Right cardiac atrium (tissue), 5 donors: ENCODE results near the gene WDR53. TPM values are rescaled to one million over a fixed set of nuclear protein-coding genes. Genes with fewer than 3 reads are reported as not detected.
"Not testable (repeated sequence)": the region's sequence is repeated elsewhere in the genome, so short reads cannot be mapped to it uniquely, and the experiment has no call there.

ENCODE experiments used
- ATAC-seq, 2 donors: fragments of 200-7000 bp; cut with Tn5 transposase; one replicate each; pipeline versions ENCODE4 v1.8.0 to v1.9.1; 2020; ENCODE audit warnings: moderate library complexity in 2 of 2, mild to moderate bottlenecking in 1 of 2
- DNase-seq, 3 donors: peaks; one replicate each; pipeline ENCODE4 v3.0.0-alpha.2; 2020
- H3K27ac ChIP-seq: one replicate; pipeline ENCODE4 v1.5.1; 2013; ENCODE audit warnings: mild to moderate bottlenecking, low read length, control low read depth, moderate library complexity
- H3K27me3 ChIP-seq: one replicate; pipeline ENCODE4 v1.6.1; 2013; ENCODE audit not compliant: control insufficient read depth, insufficient read depth
- H3K4me1 ChIP-seq: one replicate; pipeline ENCODE4 v1.6.1; 2013; ENCODE audit warnings: low read length; ENCODE audit not compliant: control insufficient read depth, insufficient read depth
- H3K4me3 ChIP-seq: one replicate; pipeline ENCODE4 v1.5.1; 2013; ENCODE audit warnings: low read length, control low read depth
- H3K9me3 ChIP-seq: one replicate; pipeline ENCODE4 v1.6.1; 2013; ENCODE audit warnings: low read length; ENCODE audit not compliant: control insufficient read depth
- WGBS: extraction: QIAGEN DNeasy Blood & Tissue Kit; methylation state at CpG from one replicate; pipeline ENCODE4 v1.1.7; 2013; 5-methylcytosine and 5-hydroxymethylcytosine counted together
- intact Hi-C, 4 donors: fragments of 100-400 bp; cut with DNase I; formaldehyde crosslinking; loops; one replicate each; pipeline versions ENCODE4 v1.11.0 to v1.14.0; 2022 to 2023
- polyA plus RNA-seq: library from polyadenylated mRNA; stranded (reverse); fragments of 200-250 nt; gene quantifications from one replicate; pipeline ENCODE4 v1.2.3, GENCODE V29; 2013
- total RNA-seq, 4 donors: library from RNA; stranded (reverse); fragmentation: NEBNext Ultra II Directional; extraction: Animal tissue kit (Norgen Biotek cat#: 25700); gene quantifications; one replicate each; pipeline ENCODE4 v1.2.1, GENCODE V29; 2021
- donor health status: healthy with polysubstance abuse.
- donor health status: DM: no; HTN: yes; CAD: no.
- donor health status: DM: no; HTN: no; CAD: no.
- donor health status: DM: no; HTN: yes; CAD: no; lungs with severe emphysema.
- donor health status: DM: yes; HTN: yes; CAD: no.

WDR53 gene
- total and polyA plus RNA-seq, 5 donors = 8.3 to 10.3 (median 10.2) TPM

- ATAC-seq (no peak), DNase-seq (no peak)
- H3K27ac ChIP-seq = no peak overlapping the region
- H3K27me3 ChIP-seq = no peaks in the 10 kb centered on the region
- H3K4me3 ChIP-seq = no peak overlapping the region
- H3K4me1 ChIP-seq = no peaks in the 10 kb centered on the region
- intact Hi-C loops = no loop called here
- no peaks in the 10 kb centered on the region for H3K9me3 ChIP-seq
Observed at GRCh38 chr3:196558476-196558875, 9.9 kb downstream of the WDR53 start.

GRCh38 chr3:196557236-196557635 is 11.1 kb downstream of the WDR53 start:
- Histone ChIP-seq H3K4me3 (no peak overlapping the region), H3K27me3 (no peaks in the 10 kb centered on the region), H3K4me1 (no peaks in the 10 kb centered on the region), H3K27ac (no peak overlapping the region), H3K9me3 (no peaks in the 10 kb centered on the region)
- no peak for DNase-seq
- intact Hi-C loops = no loop called here
- 91% methylated on average over 5 of the region's 5 CpGs for WGBS
- ATAC-seq = no peak

GRCh38 chr3:196555295-196555694 is 13.1 kb downstream of the WDR53 start:
- ATAC-seq (no peak), DNase-seq (no peak)
- Histone ChIP-seq H3K4me3 (no peak overlapping the region), H3K9me3 (no peaks in the 10 kb centered on the region), H3K4me1 (no peaks in the 10 kb centered on the region), H3K27me3 (no peaks in the 10 kb centered on the region), H3K27ac (no peak overlapping the region)
- 77% methylated on average over 3 of the region's 3 CpGs for WGBS
- intact Hi-C loops = no loop called here

- 68% methylated on average over 3 of the region's 3 CpGs for WGBS
- Histone ChIP-seq H3K27me3 (no peaks in the 10 kb centered on the region), H3K4me1 (no peaks in the 10 kb centered on the region), H3K4me3 (no peak overlapping the region), H3K27ac (no peak overlapping the region), H3K9me3 (no peaks in the 10 kb centered on the region)
- DNase-seq (no peak), ATAC-seq (no peak)
- intact Hi-C loops = no loop called here
Observed at GRCh38 chr3:196554205-196554604, 14.1 kb downstream of the WDR53 start.

- H3K9me3 ChIP-seq = no peaks in the 10 kb centered on the region
- 96% methylated on average over 9 of the region's 9 CpGs for WGBS
- ATAC-seq = no peak
- no peaks in the 10 kb centered on the region for H3K27me3 ChIP-seq
- H3K4me3 ChIP-seq = no peak overlapping the region
- no peak for DNase-seq
- intact Hi-C loops = no loop called here
- no peak overlapping the region for H3K27ac ChIP-seq
- no peaks in the 10 kb centered on the region for H3K4me1 ChIP-seq
Observed at GRCh38 chr3:196553551-196553950, 14.8 kb downstream of the WDR53 start.

GRCh38 chr3:196552253-196552652 is 16.1 kb downstream of the WDR53 start:
- Histone ChIP-seq H3K27ac (no peak overlapping the region), H3K27me3 (no peaks in the 10 kb centered on the region), H3K9me3 (no peaks in the 10 kb centered on the region), H3K4me1 (no peaks in the 10 kb centered on the region), H3K4me3 (no peak overlapping the region)
- 98% methylated on average over 5 of the region's 5 CpGs for WGBS
- intact Hi-C loops = no loop called here
- ATAC-seq = no peak
- no peak for DNase-seq

- H3K27ac ChIP-seq, H3K4me3 ChIP-seq, ATAC-seq, DNase-seq, H3K27me3 ChIP-seq, intact Hi-C loops, H3K9me3 ChIP-seq, H3K4me1 ChIP-seq: not testable (repeated sequence)
- WGBS = 86% methylated on average over 3 of the region's 3 CpGs
Observed at GRCh38 chr3:196550172-196550571, 18.2 kb downstream of the WDR53 start.

- H3K27me3 ChIP-seq, DNase-seq, H3K4me3 ChIP-seq, ATAC-seq, H3K4me1 ChIP-seq, intact Hi-C loops, H3K27ac ChIP-seq, H3K9me3 ChIP-seq: not testable (repeated sequence)
- WGBS = 96% methylated on average over 1 of the region's 1 CpG
Observed at GRCh38 chr3:196549312-196549711, 19.0 kb downstream of the WDR53 start.

GRCh38 chr3:196547067-196547466 is 21.3 kb downstream of the WDR53 start:
- H3K27ac ChIP-seq = no peak overlapping the region
- H3K9me3 ChIP-seq = no peaks in the 10 kb centered on the region
- no peak for ATAC-seq
- intact Hi-C loops = no loop called here
- H3K27me3 ChIP-seq = no peaks in the 10 kb centered on the region
- H3K4me1 ChIP-seq = no peaks in the 10 kb centered on the region
- 90% methylated on average over 2 of the region's 2 CpGs for WGBS
- no peak for DNase-seq
- no peak overlapping the region for H3K4me3 ChIP-seq

GRCh38 chr3:196546537-196546936 is 21.8 kb downstream of the WDR53 start:
- ATAC-seq = no peak
- H3K4me1 ChIP-seq = no peaks in the 10 kb centered on the region
- H3K9me3 ChIP-seq = no peaks in the 10 kb centered on the region
- no peak for DNase-seq
- H3K4me3 ChIP-seq = no peak overlapping the region
- 87% methylated on average over 5 of the region's 5 CpGs for WGBS
- H3K27ac ChIP-seq = no peak overlapping the region
- intact Hi-C loops = no loop called here
- H3K27me3 ChIP-seq = no peaks in the 10 kb centered on the region

GRCh38 chr3:196544491-196544992 is 23.8 kb downstream of the WDR53 start:
- intact Hi-C loops = no loop called here
- no peaks in the 10 kb centered on the region for H3K9me3 ChIP-seq
- H3K4me3 ChIP-seq = no peak overlapping the region
- DNase-seq (no peak), ATAC-seq (no peak)
- H3K27me3 ChIP-seq = no peaks in the 10 kb centered on the region
- WGBS = 96% methylated on average over 2 of the region's 2 CpGs
- no peak overlapping the region for H3K27ac ChIP-seq
- H3K4me1 ChIP-seq = no peaks in the 10 kb centered on the region

- intact Hi-C loops = no loop called here
- WGBS = 89% methylated on average over 6 of the region's 6 CpGs
Observed at GRCh38 chr3:196541684-196542445, 26.5 kb downstream of the WDR53 start.

More at GRCh38 chr3:196541684-196542445, 26.5 kb downstream of the WDR53 start:
- DNase-seq (no peak), ATAC-seq (no peak)
- H3K4me1 ChIP-seq = no peaks in the 10 kb centered on the region
- H3K9me3 ChIP-seq = no peaks in the 10 kb centered on the region
- H3K27me3 ChIP-seq = no peaks in the 10 kb centered on the region
- no peak overlapping the region for H3K4me3 ChIP-seq
- no peak overlapping the region for H3K27ac ChIP-seq
